Suprapubic skin (tissue), 4 donors: ENCODE data around the gene PARP8. TPM values are rescaled to one million over a fixed set of nuclear protein-coding genes. Genes with fewer than 3 reads are reported as not detected.

Experiments used
- DNase-seq, 2 donors: peaks; one replicate each; pipeline ENCODE4 v3.0.0-alpha.2; 2019; ENCODE audit warnings: low spot score in 2 of 2
- H3K27ac ChIP-seq: fragments of 200-600 bp; sonication (generic); one replicate; pipeline ENCODE4 v1.5.1; 2019
- H3K27me3 ChIP-seq: fragments of 200-600 bp; sonication (generic); one replicate; pipeline ENCODE4 v1.5.1; 2019
- H3K36me3 ChIP-seq: fragments of 200-600 bp; sonication (generic); one replicate; pipeline ENCODE4 v1.5.1; 2019
- H3K4me1 ChIP-seq: fragments of 200-600 bp; sonication (generic); one replicate; pipeline ENCODE4 v1.5.1; 2019
- H3K4me3 ChIP-seq: fragments of 200-600 bp; sonication (generic); one replicate; pipeline ENCODE4 v1.5.1; 2019; ENCODE audit warnings: mild to moderate bottlenecking
- H3K9me3 ChIP-seq: fragments of 200-600 bp; sonication (generic); one replicate; pipeline ENCODE4 v1.5.1; 2019
- EP300 ChIP-seq: sonication (generic); formaldehyde crosslinking; IDR thresholded peaks from one replicate; pipeline ENCODE4 v1.6.1; 2017; ENCODE audit warnings: antibody characterized with exemption
- POLR2A ChIP-seq, 2 donors: fragments of 450-650 bp; IDR thresholded peaks; one replicate each; pipeline ENCODE4 v1.6.1; 2017; ENCODE audit warnings: antibody characterized with exemption in 2 of 2, mild to moderate bottlenecking in 2 of 2, moderate library complexity in 2 of 2
- POLR2AphosphoS5 ChIP-seq, 3 donors: sonication (generic); formaldehyde crosslinking; IDR thresholded peaks; one replicate each; pipeline ENCODE4 v1.6.1; 2017; ENCODE audit warnings: antibody characterized with exemption in 3 of 3
- WGBS: methylation state at CpG from one replicate; pipeline ENCODE4 v1.1.5; 2018; 5-methylcytosine and 5-hydroxymethylcytosine counted together
- total RNA-seq, 4 donors: library from RNA; depleted of rRNA; stranded (reverse); fragments of >200 nt; gene quantifications; one replicate each; pipeline ENCODE4 v1.1.0, GENCODE V29; 2016
- TF ChIP-seq, protein P1 (sequence below), 2 donors: fragments of 200-600 bp in 1 of 2; fragments of 450-650 bp in 1 of 2; sonication (generic) in 1 of 2; IDR thresholded peaks; one replicate each; pipeline ENCODE4 v1.5.1; 2016 to 2019; ENCODE audit warnings: antibody characterized with exemption in 2 of 2, mild to moderate bottlenecking in 1 of 2, moderate library complexity in 1 of 2

The PARP8 gene
- total RNA-seq, 4 donors from 2014 or later, result 9.7 to 18.0 (median 13.2) TPM

GRCh38 chr5:50700706-50701105, 34.3 kb downstream of the PARP8 start:
- H3K9me3 ChIP-seq, result no peaks in the 10 kb centered on the region
- no peaks in the 10 kb centered on the region for H3K36me3 ChIP-seq
- H3K27me3 ChIP-seq, result no peaks in the 10 kb centered on the region
- TF ChIP-seq EP300 (no peak), POLR2A (IDR thresholded peaks at IDR 0.05) (no peak), POLR2AphosphoS5 (IDR thresholded peaks at IDR 0.05) (no peak)
- TF ChIP-seq, protein P1, sequence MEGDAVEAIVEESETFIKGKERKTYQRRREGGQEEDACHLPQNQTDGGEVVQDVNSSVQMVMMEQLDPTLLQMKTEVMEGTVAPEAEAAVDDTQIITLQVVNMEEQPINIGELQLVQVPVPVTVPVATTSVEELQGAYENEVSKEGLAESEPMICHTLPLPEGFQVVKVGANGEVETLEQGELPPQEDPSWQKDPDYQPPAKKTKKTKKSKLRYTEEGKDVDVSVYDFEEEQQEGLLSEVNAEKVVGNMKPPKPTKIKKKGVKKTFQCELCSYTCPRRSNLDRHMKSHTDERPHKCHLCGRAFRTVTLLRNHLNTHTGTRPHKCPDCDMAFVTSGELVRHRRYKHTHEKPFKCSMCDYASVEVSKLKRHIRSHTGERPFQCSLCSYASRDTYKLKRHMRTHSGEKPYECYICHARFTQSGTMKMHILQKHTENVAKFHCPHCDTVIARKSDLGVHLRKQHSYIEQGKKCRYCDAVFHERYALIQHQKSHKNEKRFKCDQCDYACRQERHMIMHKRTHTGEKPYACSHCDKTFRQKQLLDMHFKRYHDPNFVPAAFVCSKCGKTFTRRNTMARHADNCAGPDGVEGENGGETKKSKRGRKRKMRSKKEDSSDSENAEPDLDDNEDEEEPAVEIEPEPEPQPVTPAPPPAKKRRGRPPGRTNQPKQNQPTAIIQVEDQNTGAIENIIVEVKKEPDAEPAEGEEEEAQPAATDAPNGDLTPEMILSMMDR (IDR thresholded peaks at IDR 0.05), result no peak
- WGBS, result 92% methylated on average over 4 of the region's 4 CpGs
- no peak overlapping the region for H3K4me3 ChIP-seq
- H3K27ac ChIP-seq, result no peak overlapping the region
- DNase-seq, result no peak
- H3K4me1 ChIP-seq, result no peaks in the 10 kb centered on the region

DNA sequence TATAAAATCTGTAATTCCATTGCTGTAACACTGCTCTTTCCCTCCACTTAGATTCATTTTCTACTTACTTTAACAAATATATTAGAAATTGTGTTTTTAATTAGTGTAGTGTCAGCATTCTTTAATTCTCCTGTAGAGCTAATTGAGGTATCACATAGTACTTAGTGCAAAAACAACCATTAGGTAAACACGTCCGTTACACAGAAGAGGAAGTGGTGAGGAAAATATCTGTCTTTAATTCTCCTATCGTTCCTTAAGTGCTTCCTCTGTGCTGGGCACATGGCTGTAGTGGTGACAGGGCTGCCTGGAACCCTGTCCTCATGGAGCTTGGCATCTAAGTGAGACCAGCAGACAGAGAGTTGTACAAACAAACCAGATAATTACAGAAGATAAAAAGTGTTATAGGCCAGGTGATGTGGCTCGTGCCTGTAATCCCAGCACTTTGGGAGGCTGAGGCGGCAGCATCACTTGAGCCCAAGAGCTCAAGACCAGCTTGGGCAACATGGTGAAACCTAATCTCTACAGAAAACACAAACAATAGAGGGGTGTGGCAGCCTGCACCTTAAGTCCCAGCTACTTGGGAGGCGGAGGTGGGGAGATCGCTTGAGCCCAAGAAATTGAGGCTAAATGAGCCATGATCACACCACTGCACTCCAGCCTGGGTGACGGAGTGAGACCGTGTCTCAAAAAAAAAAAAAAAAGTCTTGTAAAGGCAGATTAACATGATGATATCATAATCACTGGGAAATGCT, 36.4 kb downstream of the PARP8 start:
- no peak overlapping the region for H3K4me3 ChIP-seq
- no peaks in the 10 kb centered on the region for H3K4me1 ChIP-seq
- no peak for DNase-seq
- H3K27me3 ChIP-seq, result no peaks in the 10 kb centered on the region
- TF ChIP-seq, protein P1 (IDR thresholded peaks at IDR 0.05), result no peak
- TF ChIP-seq POLR2A (IDR thresholded peaks at IDR 0.05) (no peak), EP300 (no peak), POLR2AphosphoS5 (IDR thresholded peaks at IDR 0.05) (no peak)
- no peaks in the 10 kb centered on the region for H3K36me3 ChIP-seq
- 91% methylated on average over 9 of the region's 9 CpGs for WGBS
- H3K9me3 ChIP-seq, result no peaks in the 10 kb centered on the region
- no peak overlapping the region for H3K27ac ChIP-seq

DNA sequence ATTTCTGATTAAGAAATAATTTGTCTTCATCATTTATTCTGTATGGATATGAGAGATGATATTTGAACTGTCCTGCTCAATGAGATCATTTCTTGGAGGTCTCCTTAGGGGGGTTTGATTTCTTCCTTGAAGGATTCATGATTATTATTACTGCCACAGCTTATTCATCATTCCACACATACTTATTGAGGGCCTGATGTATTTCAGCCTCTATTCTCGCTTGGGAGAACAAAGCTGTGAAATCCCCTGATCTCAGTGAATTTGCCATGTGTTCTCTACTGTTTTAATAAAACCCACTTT, 36.9 kb downstream of the PARP8 start:
- TF ChIP-seq, protein P1 (IDR thresholded peaks at IDR 0.05), result no peak
- no peak for TF ChIP-seq POLR2AphosphoS5 (IDR thresholded peaks at IDR 0.05)
- TF ChIP-seq EP300, result no peak
- no peak for TF ChIP-seq POLR2A (IDR thresholded peaks at IDR 0.05)
- Histone ChIP-seq H3K27ac (no peak overlapping the region), H3K4me3 (no peak overlapping the region), H3K36me3 (no peaks in the 10 kb centered on the region), H3K4me1 (no peaks in the 10 kb centered on the region), H3K9me3 (no peaks in the 10 kb centered on the region), H3K27me3 (no peaks in the 10 kb centered on the region)
- DNase-seq, result no peak
- WGBS, result 83% methylated on average over 1 of the region's 1 CpG

- WGBS, result 84% methylated on average over 3 of the region's 3 CpGs
- H3K27ac ChIP-seq, result no peak overlapping the region
- no peaks in the 10 kb centered on the region for H3K4me1 ChIP-seq
- H3K27me3 ChIP-seq, result no peaks in the 10 kb centered on the region
- no peak overlapping the region for H3K4me3 ChIP-seq
- no peaks in the 10 kb centered on the region for H3K36me3 ChIP-seq
- DNase-seq, result no peak
- H3K9me3 ChIP-seq, result no peaks in the 10 kb centered on the region
- TF ChIP-seq, protein P1 (IDR thresholded peaks at IDR 0.05), result no peak
These were observed 38.3 kb downstream of the PARP8 start for GRCh38 chr5:50704730-50705129.

GRCh38 chr5:50709471-50709870, 43.0 kb downstream of the PARP8 start:
- Histone ChIP-seq H3K36me3 (no peaks in the 10 kb centered on the region), H3K27me3 (no peaks in the 10 kb centered on the region), H3K4me1 (peaks cover 8% of the 10 kb centered on the region), H3K4me3 (no peak overlapping the region), H3K27ac (no peak overlapping the region), H3K9me3 (no peaks in the 10 kb centered on the region)
- WGBS, result 46% methylated on average over 1 of the region's 1 CpG
- DNase-seq, result no peak
- TF ChIP-seq EP300 (no peak), POLR2AphosphoS5 (IDR thresholded peaks at IDR 0.05) (no peak), POLR2A (IDR thresholded peaks at IDR 0.05) (no peak)
- TF ChIP-seq, protein P1 (IDR thresholded peaks at IDR 0.05), result no peak
